Skin epidermis (tissue), 12 donors: ENCODE measurements around the gene DHRS1.
"Not testable (repeated sequence)": the region's sequence is repeated elsewhere in the genome, so short reads cannot be mapped to it uniquely, and the experiment has no call there.

Experiments
- H3K27ac ChIP-seq, 21 experiments: fragments of 200-600 bp; sonication (generic) in 11 of 21; one replicate each; pipeline ENCODE4 v1.5.0; 2020; ENCODE audit warnings: mild to moderate bottlenecking in 3 of 21, inconsistent platforms in 2 of 21, moderate library complexity in 2 of 21
- H3K4me3 ChIP-seq, 7 experiments: fragments of 200-600 bp; sonication (generic) in 2 of 7; one replicate each; pipeline ENCODE4 v1.5.0; 2020; ENCODE audit warnings: inconsistent platforms in 2 of 7, mild to moderate bottlenecking in 2 of 7, moderate library complexity in 1 of 7

Gene DHRS1

GRCh38 chr14:24258119-24258518 is 41.5 kb downstream of the DHRS1 start:
- H3K27ac ChIP-seq = peak overlapping the region in 1 of 21 experiments; percentile 21
- H3K4me3 ChIP-seq = no peak overlapping the region

- no peak overlapping the region for H3K27ac ChIP-seq
- H3K4me3 ChIP-seq = no peak overlapping the region
Observed at GRCh38 chr14:24256960-24257359, 42.6 kb downstream of the DHRS1 start.

GRCh38 chr14:24255931-24256711 is 43.5 kb downstream of the DHRS1 start:
- no peak overlapping the region for H3K4me3 ChIP-seq
- no peak overlapping the region for H3K27ac ChIP-seq

GRCh38 chr14:24255438-24255837 is 44.1 kb downstream of the DHRS1 start:
- Histone ChIP-seq H3K4me3 (no peak overlapping the region), H3K27ac (no peak overlapping the region)

GRCh38 chr14:24254630-24255392 is 44.8 kb downstream of the DHRS1 start:
- H3K4me3 ChIP-seq = no peak overlapping the region
- H3K27ac ChIP-seq = no peak overlapping the region

- Histone ChIP-seq H3K4me3 (no peak overlapping the region), H3K27ac (no peak overlapping the region)
Observed at GRCh38 chr14:24253936-24254335, 45.6 kb downstream of the DHRS1 start.

- Histone ChIP-seq H3K27ac (peak overlapping the region in 4 of 21 experiments; percentile 16 to 41 (median 21)), H3K4me3 (no peak overlapping the region)
Observed at GRCh38 chr14:24252289-24253124, 47.1 kb downstream of the DHRS1 start.

GRCh38 chr14:24251880-24252288 is 47.7 kb downstream of the DHRS1 start:
- H3K4me3 ChIP-seq = no peak overlapping the region
- H3K27ac ChIP-seq = peak overlapping the region in 4 of 21 experiments; percentile 16 to 41 (median 21)

- no peak overlapping the region for H3K4me3 ChIP-seq
- H3K27ac ChIP-seq = peak overlapping the region in 1 of 21 experiments; percentile 29
Observed at GRCh38 chr14:24250354-24250753, 49.2 kb downstream of the DHRS1 start.

- H3K4me3 ChIP-seq = no peak overlapping the region
- no peak overlapping the region for H3K27ac ChIP-seq
Observed at GRCh38 chr14:24249230-24250021, 50.2 kb downstream of the DHRS1 start.

- H3K4me3 ChIP-seq = no peak overlapping the region
- H3K27ac ChIP-seq = peak overlapping the region in 7 of 21 experiments; percentile 2 to 78 (median 58)
Observed at GRCh38 chr14:24247422-24247821, 52.2 kb downstream of the DHRS1 start.

GRCh38 chr14:24246765-24247212 is 52.8 kb downstream of the DHRS1 start:
- Histone ChIP-seq H3K4me3 (no peak overlapping the region), H3K27ac (peak overlapping the region in 12 of 21 experiments; percentile 2 to 78 (median 54))

- not testable (repeated sequence) for H3K4me3 ChIP-seq
Observed at GRCh38 chr14:24245350-24245749, 54.2 kb downstream of the DHRS1 start.

GRCh38 chr14:24243336-24243836 is 56.2 kb downstream of the DHRS1 start:
- Histone ChIP-seq H3K4me3 (peak overlapping the region; percentile 49 to 73 (median 60)), H3K27ac (peak overlapping the region in 20 of 21 experiments; percentile 92 to 100 (median 98))

More at GRCh38 chr14:24245350-24245749, 54.2 kb downstream of the DHRS1 start:
- not testable (repeated sequence) for H3K27ac ChIP-seq

- Histone ChIP-seq H3K27ac (peak overlapping the region; percentile 38 to 100 (median 98)), H3K4me3 (peak overlapping the region; percentile 49 to 73 (median 60))
Observed at GRCh38 chr14:24241829-24242443, 57.6 kb downstream of the DHRS1 start.
